GM18507 (cell line): ENCODE results near the gene BCR.
"Not testable (repeated sequence)": the region's sequence is repeated elsewhere in the genome, so short reads cannot be mapped to it uniquely, and the experiment has no call there.

Experiments used
- DNase-seq: peaks from one replicate; pipeline ENCODE4 v3.0.0; 2011; ENCODE audit warnings: low read depth; ENCODE audit not compliant: insufficient read length; ENCODE audit errors: extremely low spot score
- FAIRE-seq: peaks from 2 replicates; lab custom pipeline; 2011; peaks lifted over from hg19 to GRCh38; lab: Jason Lieb, UNC

BCR gene

GRCh38 chr22:23322497-23323080 lies 142.3 kb downstream of the BCR start:
- not testable (repeated sequence) for FAIRE-seq, DNase-seq

GRCh38 chr22:23323960-23324688 lies 143.8 kb downstream of the BCR start:
- FAIRE-seq = peak; percentile 35
- DNase-seq = not testable (repeated sequence)

GRCh38 chr22:23325183-23325582 lies 144.9 kb downstream of the BCR start:
- DNase-seq = no peak
- FAIRE-seq = no peak

GRCh38 chr22:23333822-23334221 lies 153.5 kb downstream of the BCR start:
- not testable (repeated sequence) for DNase-seq, FAIRE-seq

GRCh38 chr22:23337672-23338071 lies 157.4 kb downstream of the BCR start:
- FAIRE-seq, DNase-seq: not testable (repeated sequence)

GRCh38 chr22:23341942-23342695 lies 161.8 kb downstream of the BCR start:
- not testable (repeated sequence) for FAIRE-seq, DNase-seq

- no peak for DNase-seq
Measured at GRCh38 chr22:23351321-23351720, 171.0 kb downstream of the BCR start.

GRCh38 chr22:23353004-23353403 lies 172.7 kb downstream of the BCR start:
- no peak for FAIRE-seq
- DNase-seq = no peak

More at GRCh38 chr22:23351321-23351720, 171.0 kb downstream of the BCR start:
- no peak for FAIRE-seq

- DNase-seq = no peak
- no peak for FAIRE-seq
Measured at GRCh38 chr22:23353696-23354095, 173.4 kb downstream of the BCR start.

- DNase-seq (no peak), FAIRE-seq (no peak)
Measured at GRCh38 chr22:23356094-23356493, 175.8 kb downstream of the BCR start.

- FAIRE-seq = no peak
- no peak for DNase-seq
Measured at GRCh38 chr22:23357053-23357452, 176.7 kb downstream of the BCR start.

- FAIRE-seq = no peak
Measured at GRCh38 chr22:23359583-23360123, 179.3 kb downstream of the BCR start.

GRCh38 chr22:23361676-23362075 lies 181.4 kb downstream of the BCR start:
- FAIRE-seq = no peak
- DNase-seq = no peak

More at GRCh38 chr22:23359583-23360123, 179.3 kb downstream of the BCR start:
- no peak for DNase-seq

GRCh38 chr22:23363683-23364082 lies 183.4 kb downstream of the BCR start:
- FAIRE-seq (no peak), DNase-seq (no peak)

GRCh38 chr22:23364389-23364788 lies 184.1 kb downstream of the BCR start:
- DNase-seq = no peak
- no peak for FAIRE-seq

- DNase-seq (no peak), FAIRE-seq (no peak)
Measured at GRCh38 chr22:23365524-23365923, 185.2 kb downstream of the BCR start.

- FAIRE-seq = no peak
Measured at GRCh38 chr22:23365961-23366360, 185.7 kb downstream of the BCR start.

GRCh38 chr22:23367196-23367595 lies 186.9 kb downstream of the BCR start:
- not testable (repeated sequence) for DNase-seq, FAIRE-seq

More at GRCh38 chr22:23365961-23366360, 185.7 kb downstream of the BCR start:
- no peak for DNase-seq
